Hepatocyte (in vitro differentiated cells): ENCODE results near the gene E2F3. TPM values are rescaled to one million over a fixed set of nuclear protein-coding genes. Genes with fewer than 3 reads are reported as not detected.

ENCODE experiments used
- DNase-seq: peaks from one replicate; pipeline ENCODE4 v3.0.0-alpha.2; 2016; ENCODE audit warnings: low spot score
- H2AFZ ChIP-seq: fragments of 200-600 bp; sonication (generic); 2 replicates; pipeline ENCODE4 v1.6.0; 2016; ENCODE audit warnings: antibody characterized with exemption, mild to moderate bottlenecking
- H3K27ac ChIP-seq: fragments of 200-600 bp; sonication (generic); 2 replicates; pipeline ENCODE4 v1.5.1; 2016; ENCODE audit warnings: mild to moderate bottlenecking
- H3K27me3 ChIP-seq: fragments of 200-600 bp; sonication (generic); 2 replicates; pipeline ENCODE4 v1.6.1; 2016
- H3K36me3 ChIP-seq: fragments of 200-600 bp; sonication (generic); replicated peaks from 2 replicates; pipeline ENCODE4 v1.5.1; 2016; ENCODE audit warnings: low read depth; ENCODE audit not compliant: insufficient read depth
- H3K4me1 ChIP-seq: fragments of 200-600 bp; sonication (generic); 2 replicates; pipeline ENCODE4 v1.5.1; 2016; ENCODE audit warnings: mild to moderate bottlenecking, moderate library complexity; ENCODE audit not compliant: insufficient read depth
- H3K4me2 ChIP-seq: fragments of 200-600 bp; sonication (generic); 2 replicates; pipeline ENCODE4 v1.6.0; 2016
- H3K4me3 ChIP-seq: fragments of 200-600 bp; sonication (generic); 2 replicates; pipeline ENCODE4 v1.5.1; 2016; ENCODE audit warnings: mild to moderate bottlenecking
- H3K79me2 ChIP-seq: fragments of 200-600 bp; sonication (generic); 2 replicates; pipeline ENCODE4 v1.6.0; 2017; ENCODE audit warnings: mild to moderate bottlenecking
- H3K9me2 ChIP-seq: fragments of 200-600 bp; sonication (generic); replicated peaks from 2 replicates; pipeline ENCODE4 v1.6.0; 2017; ENCODE audit warnings: mild to moderate bottlenecking; ENCODE audit not compliant: insufficient read depth
- H3K9me3 ChIP-seq: fragments of 200-600 bp; sonication (generic); 2 replicates; pipeline ENCODE4 v1.5.1; 2016; ENCODE audit warnings: low read depth, mild to moderate bottlenecking
- H4K20me1 ChIP-seq: fragments of 200-600 bp; sonication (generic); 2 replicates; pipeline ENCODE4 v1.6.0; 2016; ENCODE audit warnings: mild to moderate bottlenecking; ENCODE audit not compliant: insufficient read depth, poor library complexity, severe bottlenecking
- CTCF ChIP-seq: fragments of 200-600 bp; sonication (generic); IDR thresholded peaks from 2 replicates; pipeline ENCODE4 v1.5.1; 2016; ENCODE audit warnings: antibody characterized with exemption, mild to moderate bottlenecking; ENCODE audit not compliant: poor library complexity
- EZH2 ChIP-seq: fragments of 200-600 bp; sonication (generic); IDR thresholded peaks from 2 replicates; pipeline ENCODE4 v1.6.1; 2016; ENCODE audit warnings: antibody characterized with exemption, mild to moderate bottlenecking, borderline replicate concordance
- EZH2phosphoT487 ChIP-seq: fragments of 200-600 bp; sonication (generic); IDR thresholded peaks from one replicate; pipeline ENCODE4 v1.6.1; 2018; ENCODE audit warnings: antibody characterized with exemption, mild to moderate bottlenecking, low read depth, moderate library complexity; ENCODE audit not compliant: unreplicated experiment, severe bottlenecking
- WGBS: methylation state at CpG from one replicate; pipeline ENCODE4 v1.1.6; 2016; ENCODE audit warnings: low lambda C conversion rate; ENCODE audit errors: missing lambda C conversion rate; 5-methylcytosine and 5-hydroxymethylcytosine counted together
- polyA plus RNA-seq: library from polyadenylated mRNA; unstranded; fragments of >200 nt; fragmentation: Nextera tagmentation; extraction: Ambion mirVana; gene quantifications from 2 replicates; pipeline ENCODE4 v1.2.1, GENCODE V29; 2016
- total RNA-seq: library from RNA; depleted of rRNA; stranded (reverse); fragments of >200 nt; gene quantifications from 2 replicates; pipeline ENCODE4 v1.2.3, GENCODE V29; 2014

Gene E2F3
- total and polyA plus RNA-seq, 2 experiments from 2014 or later: 8.4 to 13.3 TPM

DNA sequence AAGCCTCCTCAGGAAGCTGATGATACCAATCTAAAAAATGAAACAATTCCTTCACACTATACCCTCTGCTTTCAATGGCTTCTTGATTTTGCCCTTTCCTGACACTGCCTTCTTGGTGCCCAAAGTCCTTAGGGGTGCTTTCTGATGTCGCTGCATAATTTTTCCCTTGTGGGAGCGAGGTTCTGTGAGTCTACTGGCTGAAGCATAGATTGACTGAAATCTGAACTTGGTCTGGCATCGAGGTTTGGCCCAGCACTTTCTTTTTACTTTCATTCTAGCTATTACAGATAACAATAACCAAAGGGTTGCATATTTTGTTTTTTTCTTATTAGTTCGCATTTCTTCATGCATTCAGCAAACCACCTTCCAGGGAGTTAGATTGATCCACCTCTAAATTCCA lies 65.8 kb downstream of the E2F3 start:
- Histone ChIP-seq H3K4me3 (no peak overlapping the region), H3K4me2 (no peak overlapping the region), H2AFZ (no peak overlapping the region), H3K9me3 (no peaks in the 10 kb centered on the region), H3K4me1 (no peaks in the 10 kb centered on the region), H3K27ac (no peak overlapping the region), H3K9me2 (no peaks in the 10 kb centered on the region), H3K36me3 (no peaks in the 10 kb centered on the region), H3K79me2 (peaks cover 36% of the 10 kb centered on the region), H4K20me1 (no peaks in the 10 kb centered on the region), H3K27me3 (no peaks in the 10 kb centered on the region)
- DNase-seq: no peak
- TF ChIP-seq EZH2: no peak
- no peak for TF ChIP-seq CTCF
- no peak for TF ChIP-seq EZH2phosphoT487
- 98% methylated on average over 4 of the region's 4 CpGs for WGBS

- H4K20me1 ChIP-seq: no peaks in the 10 kb centered on the region
- DNase-seq: no peak
- H3K4me2 ChIP-seq: no peak overlapping the region
- no peaks in the 10 kb centered on the region for H3K9me2 ChIP-seq
- H3K79me2 ChIP-seq: peaks cover 40% of the 10 kb centered on the region
- no peak overlapping the region for H3K4me3 ChIP-seq
- no peaks in the 10 kb centered on the region for H3K9me3 ChIP-seq
- no peak overlapping the region for H2AFZ ChIP-seq
- no peaks in the 10 kb centered on the region for H3K36me3 ChIP-seq
- WGBS: 94% methylated on average over 7 of the region's 7 CpGs
- H3K27me3 ChIP-seq: no peaks in the 10 kb centered on the region
- H3K27ac ChIP-seq: no peak overlapping the region
- no peak for TF ChIP-seq EZH2
- no peak for TF ChIP-seq EZH2phosphoT487
- TF ChIP-seq CTCF: no peak
- H3K4me1 ChIP-seq: no peaks in the 10 kb centered on the region
These were observed 66.5 kb downstream of the E2F3 start for GRCh38 chr6:20468209-20468608.

DNA sequence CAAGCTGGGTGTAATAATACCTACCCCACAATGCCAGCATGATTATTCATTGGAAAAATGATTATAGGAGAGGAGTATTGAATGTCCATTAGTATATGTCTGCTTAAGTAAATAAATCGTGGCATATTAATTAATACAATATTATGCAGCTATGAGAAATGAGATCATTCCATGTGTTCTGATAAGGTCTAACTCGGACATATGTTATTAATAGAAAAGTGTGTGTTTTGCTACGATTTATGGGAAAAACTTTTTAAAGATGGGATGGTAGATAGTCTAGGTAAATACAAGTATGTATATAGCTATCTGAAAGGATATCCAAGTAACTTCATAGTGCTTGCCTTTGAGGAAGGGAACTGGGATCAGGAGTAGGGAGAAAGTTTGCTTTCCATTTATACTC lies 71.1 kb downstream of the E2F3 start:
- no peaks in the 10 kb centered on the region for H3K27me3 ChIP-seq
- 85% methylated on average over 3 of the region's 3 CpGs for WGBS
- no peaks in the 10 kb centered on the region for H3K9me2 ChIP-seq
- H3K4me3 ChIP-seq: no peak overlapping the region
- H4K20me1 ChIP-seq: no peaks in the 10 kb centered on the region
- no peaks in the 10 kb centered on the region for H3K9me3 ChIP-seq
- H3K4me1 ChIP-seq: no peaks in the 10 kb centered on the region
- no peak overlapping the region for H3K27ac ChIP-seq
- DNase-seq: no peak
- H3K4me2 ChIP-seq: no peak overlapping the region
- no peak overlapping the region for H2AFZ ChIP-seq
- TF ChIP-seq CTCF (no peak), EZH2phosphoT487 (no peak), EZH2 (no peak)
- peaks cover 59% of the 10 kb centered on the region for H3K79me2 ChIP-seq
- no peaks in the 10 kb centered on the region for H3K36me3 ChIP-seq

DNA sequence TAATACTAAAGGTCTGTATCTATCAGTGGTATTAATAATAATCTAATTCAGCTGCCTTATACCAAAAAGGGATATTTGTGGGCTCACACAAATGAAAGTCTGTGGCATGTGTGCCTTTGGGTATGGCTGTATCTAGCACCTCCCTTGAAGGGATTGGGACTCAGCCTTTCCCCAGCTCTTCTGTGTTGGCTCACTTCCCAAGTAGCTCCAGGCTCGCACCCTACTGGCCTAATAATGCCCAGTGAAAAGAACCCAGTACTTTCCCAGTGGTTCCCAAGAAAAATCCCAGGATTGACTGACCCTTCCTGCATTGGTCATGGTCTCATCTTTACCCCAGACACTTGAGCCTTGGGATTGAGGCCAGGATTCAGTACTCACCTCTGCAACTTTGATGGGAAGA lies 71.8 kb downstream of the E2F3 start:
- Histone ChIP-seq H3K9me3 (no peaks in the 10 kb centered on the region), H3K27me3 (no peaks in the 10 kb centered on the region), H3K4me1 (no peaks in the 10 kb centered on the region), H3K36me3 (no peaks in the 10 kb centered on the region), H2AFZ (no peak overlapping the region), H3K79me2 (peaks cover 61% of the 10 kb centered on the region), H3K4me3 (no peak overlapping the region), H3K9me2 (no peaks in the 10 kb centered on the region), H3K4me2 (no peak overlapping the region), H3K27ac (no peak overlapping the region), H4K20me1 (no peaks in the 10 kb centered on the region)
- 100% methylated on average over 1 of the region's 1 CpG for WGBS
- no peak for TF ChIP-seq EZH2
- TF ChIP-seq EZH2phosphoT487: no peak
- no peak for TF ChIP-seq CTCF
- no peak for DNase-seq
